Rectal smooth muscle tissue (tissue), 1 donor: ENCODE results near the gene ORMDL3.
"Not testable (repeated sequence)": the region's sequence is repeated elsewhere in the genome, so short reads cannot be mapped to it uniquely, and the experiment has no call there.

Experiments used
- H3K27ac ChIP-seq: one replicate; pipeline ENCODE4 v1.7.0; 2013; ENCODE audit warnings: low read depth, low read length, inconsistent platforms
- H3K27me3 ChIP-seq: one replicate; pipeline ENCODE4 v1.7.0; 2013; ENCODE audit warnings: low read length; ENCODE audit not compliant: control insufficient read depth, insufficient read depth
- H3K36me3 ChIP-seq: one replicate; pipeline ENCODE4 v1.7.0; 2013; ENCODE audit warnings: low read length; ENCODE audit not compliant: control insufficient read depth, insufficient read depth
- H3K4me1 ChIP-seq: one replicate; pipeline ENCODE4 v1.7.0; 2013; ENCODE audit warnings: low read length; ENCODE audit not compliant: control insufficient read depth, insufficient read depth
- H3K4me3 ChIP-seq: one replicate; pipeline ENCODE4 v1.7.0; 2013; ENCODE audit warnings: low read length
- H3K9ac ChIP-seq: one replicate; pipeline ENCODE4 v1.7.0; 2013; ENCODE audit warnings: low read length

The ORMDL3 gene

DNA sequence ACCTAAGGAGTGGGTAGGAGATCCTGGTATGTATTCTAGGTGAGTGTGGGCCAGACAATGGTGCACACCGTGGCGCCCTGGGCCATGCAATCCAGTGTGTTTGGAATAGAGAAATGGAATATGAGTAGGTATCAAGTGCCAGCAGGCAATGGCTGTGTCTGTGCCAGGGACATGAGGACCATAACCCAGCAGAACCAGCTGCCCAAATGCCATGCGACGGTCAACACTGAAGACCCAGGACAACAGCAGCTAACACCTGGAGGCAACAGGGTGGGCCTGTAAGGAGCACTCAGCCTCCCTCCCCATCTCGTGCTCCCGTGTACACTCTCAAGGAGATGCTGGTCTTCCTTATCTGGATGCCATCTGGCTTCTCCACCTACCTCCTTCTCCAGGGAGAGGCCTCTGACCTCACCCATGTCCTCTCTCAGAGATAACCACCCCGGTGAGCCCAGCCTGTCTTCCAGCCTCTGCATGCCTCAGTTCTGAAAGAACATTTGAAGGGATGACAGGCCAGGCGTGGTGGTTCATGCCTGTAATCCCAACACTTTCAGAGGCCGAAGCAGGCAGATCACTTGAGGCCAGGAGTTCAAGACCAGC is 8.2 kb downstream of the ORMDL3 start:
- H3K9ac ChIP-seq = no peak overlapping the region
- peaks cover 34% of the 10 kb centered on the region for H3K36me3 ChIP-seq
- no peak overlapping the region for H3K4me3 ChIP-seq
- no peaks in the 10 kb centered on the region for H3K4me1 ChIP-seq
- H3K27me3 ChIP-seq = no peaks in the 10 kb centered on the region
- H3K27ac ChIP-seq = no peak overlapping the region

DNA sequence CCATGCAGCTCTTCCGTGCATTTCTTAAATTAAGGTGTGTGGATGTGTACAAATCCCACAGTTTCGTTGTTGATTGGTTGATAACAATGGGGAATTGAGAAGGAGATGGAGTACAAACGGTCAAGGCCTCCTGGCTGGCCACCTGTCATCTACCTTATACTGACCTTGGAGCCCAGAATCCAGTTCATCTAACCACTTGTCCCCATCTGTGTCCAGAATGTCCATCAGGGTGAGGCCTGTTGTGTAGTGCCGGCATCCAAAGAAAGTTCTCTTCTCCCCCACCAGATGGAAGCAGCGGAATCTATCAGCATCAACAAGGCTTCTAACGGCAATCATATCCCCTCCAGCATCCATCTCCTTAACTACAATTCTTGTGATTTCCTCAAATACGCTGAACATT is 10.5 kb downstream of the ORMDL3 start:
- Histone ChIP-seq H3K9ac (no peak overlapping the region), H3K4me3 (no peak overlapping the region), H3K27me3 (no peaks in the 10 kb centered on the region), H3K36me3 (peaks cover 14% of the 10 kb centered on the region), H3K4me1 (no peaks in the 10 kb centered on the region), H3K27ac (no peak overlapping the region)

DNA sequence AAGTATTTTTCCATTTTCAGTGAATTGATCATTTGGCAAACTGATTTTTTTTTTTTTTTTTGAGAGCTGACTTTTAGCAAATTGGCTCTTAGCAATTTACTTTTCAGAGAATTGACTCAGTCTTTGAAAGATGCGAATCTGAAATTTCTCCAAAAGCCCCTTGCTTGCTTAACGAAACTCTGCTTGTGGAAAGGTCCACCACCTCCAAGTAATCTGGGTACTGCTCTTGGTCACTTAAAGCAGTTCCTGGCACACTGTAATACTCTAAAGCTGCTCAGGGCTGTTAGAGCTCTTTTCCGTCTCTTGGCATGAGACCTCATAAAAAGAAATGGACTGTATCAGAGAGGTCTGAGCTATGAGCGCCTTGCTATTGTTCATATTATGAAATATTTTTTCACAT is 11.8 kb downstream of the ORMDL3 start:
- H3K9ac ChIP-seq = no peak overlapping the region
- H3K36me3 ChIP-seq = peaks cover 14% of the 10 kb centered on the region
- no peaks in the 10 kb centered on the region for H3K4me1 ChIP-seq
- H3K4me3 ChIP-seq = no peak overlapping the region
- no peak overlapping the region for H3K27ac ChIP-seq
- no peaks in the 10 kb centered on the region for H3K27me3 ChIP-seq

DNA sequence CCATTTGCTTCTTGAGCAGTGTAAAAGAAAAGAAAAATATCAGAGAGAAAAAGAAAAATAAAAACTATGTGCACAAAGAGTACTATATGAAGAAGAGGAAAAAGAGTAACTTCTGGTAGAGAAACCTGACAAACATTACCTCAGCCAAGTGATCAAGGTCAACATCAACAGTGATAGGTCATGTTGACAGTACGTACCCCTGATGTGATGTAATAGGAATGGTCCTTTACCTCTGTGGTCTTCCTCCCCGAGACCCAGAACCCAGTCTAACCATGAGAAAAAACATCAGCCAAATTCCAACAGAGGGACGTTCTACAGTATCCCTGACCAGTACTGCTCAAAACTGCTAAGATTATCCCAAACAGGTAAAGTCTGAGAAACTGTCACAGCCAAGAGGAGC is 13.4 kb downstream of the ORMDL3 start:
- no peak overlapping the region for H3K27ac ChIP-seq
- no peak overlapping the region for H3K9ac ChIP-seq
- no peak overlapping the region for H3K4me3 ChIP-seq
- H3K4me1 ChIP-seq = no peaks in the 10 kb centered on the region
- no peaks in the 10 kb centered on the region for H3K27me3 ChIP-seq
- H3K36me3 ChIP-seq = peaks cover 5% of the 10 kb centered on the region

DNA sequence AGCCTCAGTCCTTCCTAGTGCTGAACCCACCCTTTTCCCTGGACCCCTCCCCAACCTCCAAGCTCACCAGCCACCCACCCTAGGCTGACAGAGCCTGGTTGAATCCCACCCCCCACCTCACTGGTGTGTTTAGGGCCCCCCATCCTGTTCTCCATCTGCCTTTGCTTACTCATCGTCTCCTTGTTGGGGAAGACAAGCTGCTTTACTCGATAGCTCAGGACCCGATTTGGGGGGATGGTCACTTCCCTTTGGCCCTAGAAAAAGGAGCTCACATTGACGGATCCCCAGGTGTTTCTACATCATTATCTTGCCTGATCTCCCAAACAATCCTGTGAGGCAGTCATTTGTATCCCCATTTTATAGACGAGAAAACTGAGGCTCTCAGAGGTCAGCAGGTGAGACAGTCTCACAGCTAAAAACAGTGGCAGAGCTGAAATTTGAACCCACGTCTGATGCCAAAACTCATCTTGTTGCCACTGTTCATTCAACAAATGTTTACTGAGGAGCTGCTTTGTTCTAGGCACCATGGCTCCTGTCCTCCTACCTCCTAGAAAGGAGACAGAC is 18.5 kb downstream of the ORMDL3 start:
- H3K4me3 ChIP-seq = no peak overlapping the region
- H3K4me1 ChIP-seq = no peaks in the 10 kb centered on the region
- no peak overlapping the region for H3K27ac ChIP-seq
- peaks cover 10% of the 10 kb centered on the region for H3K36me3 ChIP-seq
- no peaks in the 10 kb centered on the region for H3K27me3 ChIP-seq
- H3K9ac ChIP-seq = no peak overlapping the region

DNA sequence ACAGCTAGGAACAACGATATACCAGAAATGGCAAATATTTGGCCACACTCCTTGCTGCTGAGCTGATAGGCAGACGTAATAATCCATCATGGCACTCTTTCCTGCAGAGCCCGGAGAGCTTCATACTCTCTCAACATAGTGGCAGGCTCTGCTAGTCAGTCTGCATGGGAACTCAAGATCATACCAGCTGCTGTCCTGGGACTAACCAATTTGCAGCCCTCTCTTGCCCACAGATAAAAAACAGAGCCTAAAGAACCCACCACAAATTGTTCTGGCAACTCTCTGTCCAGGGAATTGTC is 22.5 kb downstream of the ORMDL3 start:
- Histone ChIP-seq H3K4me1 (no peaks in the 10 kb centered on the region), H3K4me3 (no peak overlapping the region), H3K36me3 (peaks cover 5% of the 10 kb centered on the region), H3K27ac (no peak overlapping the region), H3K9ac (no peak overlapping the region), H3K27me3 (no peaks in the 10 kb centered on the region)

DNA sequence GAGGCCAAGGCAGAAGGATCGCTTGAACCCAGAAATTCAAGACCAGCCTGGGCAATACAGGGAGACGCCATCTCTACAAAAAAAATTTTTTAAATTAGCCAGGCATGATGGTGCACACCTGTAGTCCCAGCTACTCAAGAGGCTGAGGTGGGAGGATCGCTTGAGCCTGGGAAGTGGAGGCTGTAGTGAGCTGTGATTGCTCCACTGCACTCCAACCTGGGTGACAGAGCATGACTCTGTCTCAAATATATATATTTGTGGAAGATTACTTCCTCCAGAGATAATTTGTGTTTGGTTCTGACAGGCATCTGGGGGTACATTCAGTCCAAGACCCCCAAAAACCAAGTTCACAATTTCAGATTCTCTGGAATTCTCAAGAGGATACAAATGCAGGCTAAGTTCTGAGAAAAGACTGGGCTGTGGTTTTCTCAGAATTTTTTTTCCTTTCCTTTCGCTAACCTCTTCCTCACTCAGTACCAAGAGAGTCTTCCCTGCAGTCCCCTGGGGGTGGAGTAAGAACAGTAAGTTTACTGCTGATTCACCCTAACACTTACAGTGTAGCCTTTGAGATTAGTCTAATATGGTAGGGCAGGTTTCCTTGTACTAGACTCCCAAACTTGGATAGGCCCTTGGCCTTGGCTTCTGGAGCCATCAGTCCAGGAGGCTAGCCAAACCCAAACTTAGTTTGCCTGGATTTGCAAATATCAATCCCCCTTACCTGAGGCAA is 24.1 kb downstream of the ORMDL3 start:
- Histone ChIP-seq H3K27me3 (no peaks in the 10 kb centered on the region), H3K27ac (no peak overlapping the region), H3K4me1 (no peaks in the 10 kb centered on the region), H3K4me3 (no peak overlapping the region), H3K36me3 (peaks cover 5% of the 10 kb centered on the region), H3K9ac (no peak overlapping the region)

DNA sequence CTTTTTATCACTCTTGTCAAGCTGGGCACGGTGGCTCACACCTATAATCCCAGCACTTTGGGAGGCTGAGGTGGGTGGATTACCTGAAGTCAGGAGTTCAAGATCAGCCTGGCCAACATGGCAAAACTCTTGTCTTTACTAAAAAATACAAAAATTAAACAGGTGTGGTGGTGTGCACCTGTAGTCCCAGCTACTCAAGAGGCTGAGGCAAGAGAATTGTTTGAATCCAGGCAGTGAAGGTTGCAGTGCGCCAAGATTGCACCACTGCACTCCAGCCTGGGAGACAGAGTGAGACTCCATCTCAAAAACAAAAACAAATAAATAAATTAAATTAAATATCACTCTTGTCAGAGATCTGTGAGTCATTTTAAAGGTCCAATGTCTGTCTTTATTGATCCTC is 25.4 kb downstream of the ORMDL3 start:
- not testable (repeated sequence) for H3K27me3 ChIP-seq, H3K4me3 ChIP-seq, H3K36me3 ChIP-seq, H3K9ac ChIP-seq, H3K4me1 ChIP-seq, H3K27ac ChIP-seq

DNA sequence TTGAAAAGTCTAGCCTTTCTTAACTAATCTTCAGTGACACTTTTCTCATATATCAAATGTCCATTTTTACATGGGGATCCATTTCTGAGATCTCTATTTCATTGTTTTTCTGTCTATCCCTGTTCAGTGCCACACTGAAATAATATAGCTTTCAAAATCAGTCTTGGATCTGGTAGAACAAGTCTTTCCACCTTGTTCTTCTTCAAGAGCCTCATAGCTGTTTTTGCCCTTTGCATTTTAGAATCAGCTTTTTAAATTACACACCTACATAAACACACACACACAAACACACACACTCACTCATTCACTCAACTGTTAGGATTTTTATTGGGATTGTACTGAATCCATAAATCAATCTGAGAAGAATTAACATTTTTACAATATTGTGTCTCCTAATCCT is 28.2 kb downstream of the ORMDL3 start:
- Histone ChIP-seq H3K27me3 (no peaks in the 10 kb centered on the region), H3K4me1 (no peaks in the 10 kb centered on the region), H3K27ac (no peak overlapping the region), H3K36me3 (no peaks in the 10 kb centered on the region), H3K4me3 (no peak overlapping the region), H3K9ac (no peak overlapping the region)

DNA sequence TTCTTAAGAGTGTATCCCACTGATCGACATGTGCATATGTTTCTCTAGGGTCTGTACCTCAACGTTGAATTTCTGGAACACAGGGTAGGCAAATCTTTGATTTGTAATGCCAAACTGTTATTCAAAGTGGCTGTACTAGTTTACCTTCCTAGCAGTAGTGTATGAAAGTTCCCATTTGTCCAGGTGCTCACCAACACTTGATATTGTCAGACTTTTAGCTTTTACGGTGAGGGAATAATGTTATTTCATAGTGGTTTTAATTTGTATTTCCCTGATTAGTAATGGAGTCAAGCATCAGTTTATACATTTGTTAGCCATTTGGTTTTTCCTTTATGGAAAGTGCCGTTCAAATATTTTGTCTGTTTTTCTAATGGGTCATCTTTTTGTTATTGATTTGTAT is 29.3 kb downstream of the ORMDL3 start:
- Histone ChIP-seq H3K27me3 (peaks cover under 1% of the 10 kb centered on the region), H3K4me1 (no peaks in the 10 kb centered on the region), H3K27ac (no peak overlapping the region), H3K4me3 (no peak overlapping the region), H3K9ac (no peak overlapping the region), H3K36me3 (no peaks in the 10 kb centered on the region)

DNA sequence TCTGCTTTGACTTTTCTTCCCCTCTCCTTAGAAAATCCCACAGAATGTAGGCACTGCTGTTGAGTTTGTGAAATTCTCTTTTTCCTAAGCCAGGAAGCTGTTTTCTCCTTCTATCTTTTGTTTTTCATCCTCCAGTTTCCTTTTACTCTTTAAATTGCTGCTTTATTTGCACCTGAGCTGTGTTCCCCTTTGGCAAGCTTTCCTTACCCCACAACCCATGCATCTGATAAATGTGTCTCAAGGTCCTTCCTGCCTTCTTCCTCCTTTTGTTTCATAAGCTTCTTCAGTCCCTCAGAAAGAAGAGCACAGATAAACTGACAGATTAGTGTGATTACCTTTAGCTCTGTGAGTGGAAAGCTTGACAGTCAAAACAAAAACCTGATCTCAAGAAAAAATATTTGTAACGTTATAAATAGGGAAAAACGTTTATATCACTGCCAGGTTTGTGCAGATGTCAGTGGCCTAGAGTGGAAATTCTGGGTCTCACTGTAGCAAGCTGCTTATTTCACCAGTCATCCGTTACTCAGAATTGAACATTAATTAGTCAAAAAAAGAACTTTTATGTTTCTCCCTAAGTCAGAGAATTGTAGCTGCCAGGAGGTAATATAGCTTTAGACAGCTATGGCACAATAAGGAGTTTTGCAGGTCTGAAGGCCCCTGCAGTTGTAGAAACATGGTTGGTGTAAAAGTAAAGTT is 32.6 kb downstream of the ORMDL3 start:
- Histone ChIP-seq H3K36me3 (no peaks in the 10 kb centered on the region), H3K9ac (no peak overlapping the region), H3K27me3 (peaks cover 4% of the 10 kb centered on the region), H3K27ac (no peak overlapping the region), H3K4me1 (no peaks in the 10 kb centered on the region), H3K4me3 (no peak overlapping the region)

DNA sequence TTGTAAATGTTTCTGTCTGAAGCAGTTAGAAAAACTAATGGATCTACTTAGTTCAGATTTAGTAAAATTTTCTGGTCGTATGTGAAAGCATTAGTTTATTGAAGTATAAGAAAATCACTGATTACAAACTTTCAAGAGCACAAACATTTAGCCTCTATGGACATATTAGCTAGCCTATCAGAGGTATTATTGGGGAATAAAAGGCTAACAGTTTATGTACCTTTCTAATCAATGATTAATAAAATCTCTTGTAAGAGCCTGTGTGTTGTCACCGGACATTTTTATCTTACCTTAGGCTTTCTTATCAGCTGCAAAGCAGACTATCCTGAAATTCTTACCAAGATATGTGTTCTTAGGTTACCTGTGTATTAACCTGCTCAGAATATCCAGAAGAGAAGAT is 38.2 kb downstream of the ORMDL3 start:
- no peak overlapping the region for H3K4me3 ChIP-seq
- no peak overlapping the region for H3K9ac ChIP-seq
- no peaks in the 10 kb centered on the region for H3K4me1 ChIP-seq
- H3K36me3 ChIP-seq = no peaks in the 10 kb centered on the region
- H3K27ac ChIP-seq = no peak overlapping the region
- peaks cover 4% of the 10 kb centered on the region for H3K27me3 ChIP-seq

DNA sequence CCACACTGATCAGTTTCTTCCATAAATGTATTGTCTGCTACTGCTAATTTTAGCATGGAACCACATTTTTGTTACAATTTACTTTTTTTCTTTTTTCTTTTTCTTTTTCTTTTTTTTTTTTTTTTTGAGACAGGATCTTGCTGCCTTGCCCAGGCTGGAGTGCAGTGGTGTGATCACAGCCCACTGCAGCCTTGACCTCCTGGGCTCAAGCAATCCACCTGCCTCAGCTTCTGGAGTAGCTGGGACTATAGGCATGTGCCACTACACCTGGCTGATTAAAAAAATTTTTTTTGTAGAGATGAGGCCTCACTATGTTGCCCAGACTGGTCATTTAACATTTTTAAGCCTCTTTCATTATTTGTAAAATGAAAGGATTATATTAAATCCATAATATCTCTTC is 40.3 kb downstream of the ORMDL3 start:
- Histone ChIP-seq H3K4me1 (no peaks in the 10 kb centered on the region), H3K27me3 (no peaks in the 10 kb centered on the region), H3K4me3 (no peak overlapping the region), H3K9ac (no peak overlapping the region), H3K36me3 (no peaks in the 10 kb centered on the region), H3K27ac (no peak overlapping the region)
